ENCODE data around the gene RPRD1A.

Gene RPRD1A

DNA sequence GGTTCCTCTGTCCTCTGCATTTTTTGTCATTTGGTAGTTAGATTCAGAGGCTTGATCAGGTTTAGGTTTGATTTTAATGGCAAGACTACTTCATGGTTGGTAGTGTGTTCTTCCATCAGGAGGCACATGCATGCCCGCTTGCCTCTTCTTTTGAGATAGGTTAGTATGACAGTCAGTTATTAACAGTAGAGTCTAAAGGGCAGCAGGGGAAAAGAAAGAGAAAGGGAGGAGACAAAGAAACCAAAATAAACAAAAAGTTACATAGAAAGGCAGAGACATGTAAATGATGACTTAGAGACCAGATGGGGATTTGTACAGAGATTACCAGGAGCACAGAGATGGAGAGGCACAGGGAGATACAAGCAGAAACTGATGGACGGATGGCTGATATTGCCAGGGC, 105.0 kb downstream of the RPRD1A start:
- no peak for DNase-seq

GRCh38 chr18:35956226-35956625, 111.1 kb downstream of the RPRD1A start:
- no peak for DNase-seq

GRCh38 chr18:35953688-35954087, 113.7 kb downstream of the RPRD1A start:
- DNase-seq: no peak

DNA sequence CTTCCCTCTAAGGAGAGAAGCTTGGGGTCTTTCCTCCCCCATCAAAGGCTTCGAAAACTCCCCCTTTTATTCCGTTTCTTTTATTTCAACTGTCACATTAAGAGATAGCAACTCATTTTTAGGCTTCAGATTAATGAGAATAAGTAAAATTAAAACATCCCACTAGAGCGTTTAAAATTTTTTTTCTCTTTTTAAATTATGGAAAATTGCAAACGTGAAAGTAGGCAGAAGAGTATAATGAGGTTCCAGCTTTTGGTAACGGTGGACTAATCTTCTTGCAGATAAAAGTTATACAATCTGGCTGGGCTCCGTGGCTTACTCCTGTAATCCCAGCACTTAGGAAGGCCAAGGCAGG, 116.8 kb downstream of the RPRD1A start:
- no peak for DNase-seq

DNA sequence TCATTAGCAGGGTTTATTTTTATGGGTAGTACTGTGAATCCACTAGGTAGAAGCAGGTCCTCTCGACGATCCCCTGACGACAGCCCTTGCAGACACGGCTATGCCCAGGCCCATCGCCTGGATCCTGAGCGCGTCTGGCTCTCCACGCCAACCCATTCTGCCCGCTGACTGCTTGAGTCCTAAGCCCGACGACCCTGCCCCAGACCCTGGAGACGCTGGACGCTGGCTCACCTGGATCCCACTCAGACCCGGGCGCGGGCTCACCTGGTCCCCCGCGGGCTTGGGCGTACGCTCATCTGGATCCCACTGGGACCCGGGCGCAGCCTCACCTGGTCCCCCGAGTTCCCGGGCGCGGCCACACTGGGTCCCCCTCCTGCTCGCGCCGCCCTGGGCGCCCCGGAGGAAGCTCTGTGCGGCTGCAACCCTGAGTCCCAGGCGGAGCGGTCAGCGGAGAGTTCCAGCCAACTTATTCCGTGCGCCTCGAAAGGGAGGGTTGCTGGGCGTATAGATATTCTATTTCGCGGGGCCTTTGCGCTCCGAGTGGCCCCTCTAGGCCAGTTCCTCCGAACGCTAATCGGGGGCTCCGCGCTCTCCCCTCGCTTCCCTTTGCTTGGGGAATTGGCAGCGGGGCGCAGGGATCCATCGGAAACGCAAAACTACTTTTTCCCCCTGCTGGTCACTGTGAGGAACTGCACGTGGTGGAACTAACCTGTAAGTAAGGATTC, 117.3 kb downstream of the RPRD1A start:
- DNase-seq: peak; percentile 64

DNA sequence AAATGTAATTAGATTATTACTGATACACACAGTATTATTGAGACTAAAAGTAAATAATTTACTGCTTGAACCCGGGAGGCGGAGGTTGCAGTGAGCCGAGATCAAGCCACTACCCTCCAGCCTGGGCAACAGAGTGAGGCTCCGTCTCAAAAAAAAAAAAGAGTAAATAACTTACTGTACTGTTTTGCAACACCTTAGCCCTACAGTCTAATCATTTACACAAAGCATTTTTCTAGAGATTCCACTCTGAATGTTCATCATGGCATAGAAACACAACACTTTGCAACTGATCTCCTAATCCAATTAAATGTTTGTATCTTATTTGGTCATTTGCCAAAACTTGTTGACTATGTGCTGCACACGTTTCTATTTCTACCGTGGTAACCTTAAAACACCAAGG, 118.3 kb downstream of the RPRD1A start:
- DNase-seq: no peak

DNA sequence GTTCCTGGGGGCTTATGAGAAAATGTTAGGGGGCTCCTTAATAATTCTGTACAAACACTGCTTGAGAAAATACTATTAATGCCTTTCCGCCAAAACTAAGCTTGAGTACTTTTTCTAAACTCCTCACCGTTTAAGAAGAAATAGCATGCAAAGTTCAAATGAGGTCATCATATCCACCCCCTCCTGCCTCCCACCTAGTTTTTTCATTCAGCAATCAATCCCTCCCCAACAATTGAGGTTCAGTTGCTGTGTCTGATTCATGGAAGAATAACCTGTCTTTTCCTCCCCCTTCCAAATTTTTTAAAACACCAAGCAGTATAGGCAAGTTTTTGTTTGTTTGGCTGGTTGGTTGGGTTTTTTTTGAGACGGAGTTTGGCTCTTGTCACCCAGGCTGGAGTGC, 119.3 kb downstream of the RPRD1A start:
- DNase-seq: no peak

GRCh38 chr18:35942661-35943060, 124.7 kb downstream of the RPRD1A start:
- no peak for DNase-seq

DNA sequence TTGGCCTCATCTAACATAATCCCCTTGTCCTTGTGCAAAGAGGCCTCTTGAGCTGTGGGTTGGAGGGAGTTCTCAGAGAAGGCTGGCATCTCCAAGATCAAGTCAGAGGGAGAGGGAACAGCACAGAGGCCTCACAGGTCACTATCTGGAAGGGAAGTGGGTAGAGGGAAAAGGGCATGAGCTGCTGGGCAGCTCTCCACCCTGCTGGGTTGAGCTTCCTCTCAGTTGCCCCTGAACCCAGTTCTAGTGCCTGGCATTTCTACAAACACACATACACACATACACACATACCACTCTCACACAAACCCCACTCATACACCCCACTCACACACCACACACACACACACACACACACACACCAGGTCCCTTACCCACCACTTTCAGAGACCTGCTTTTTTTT, 125.2 kb downstream of the RPRD1A start:
- no peak for DNase-seq

DNA sequence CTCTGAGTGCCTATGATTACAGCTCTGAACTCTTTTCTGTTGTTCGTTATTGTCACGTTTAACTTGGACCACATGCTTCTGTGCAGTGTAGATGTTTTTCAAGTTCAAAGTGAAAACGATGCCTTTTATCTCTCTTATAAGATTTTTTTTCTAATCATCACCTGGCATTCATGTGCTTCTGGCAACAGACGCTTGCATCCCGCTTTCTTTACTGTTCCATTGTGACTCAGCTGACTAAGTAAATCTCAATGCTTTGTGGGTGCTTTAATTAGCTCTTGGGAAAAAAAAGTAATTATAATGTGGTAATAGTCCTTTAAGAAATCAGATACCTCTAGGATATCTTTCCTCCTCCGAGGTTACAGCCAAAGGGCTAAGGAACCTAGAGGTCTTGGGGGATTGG, 126.1 kb downstream of the RPRD1A start:
- no peak for DNase-seq
